ENCODE measurements around the gene CLTCL1. TPM values are rescaled to one million over a fixed set of nuclear protein-coding genes. Genes with fewer than 3 reads are reported as not detected.

The CLTCL1 gene
- total and polyA plus RNA-seq, 9 of the 15 experiments (the other 6 are each of a cell fraction or from before 2014, with no cell fraction given) = 1.1 to 11.7 (median 5.0) TPM

DNA sequence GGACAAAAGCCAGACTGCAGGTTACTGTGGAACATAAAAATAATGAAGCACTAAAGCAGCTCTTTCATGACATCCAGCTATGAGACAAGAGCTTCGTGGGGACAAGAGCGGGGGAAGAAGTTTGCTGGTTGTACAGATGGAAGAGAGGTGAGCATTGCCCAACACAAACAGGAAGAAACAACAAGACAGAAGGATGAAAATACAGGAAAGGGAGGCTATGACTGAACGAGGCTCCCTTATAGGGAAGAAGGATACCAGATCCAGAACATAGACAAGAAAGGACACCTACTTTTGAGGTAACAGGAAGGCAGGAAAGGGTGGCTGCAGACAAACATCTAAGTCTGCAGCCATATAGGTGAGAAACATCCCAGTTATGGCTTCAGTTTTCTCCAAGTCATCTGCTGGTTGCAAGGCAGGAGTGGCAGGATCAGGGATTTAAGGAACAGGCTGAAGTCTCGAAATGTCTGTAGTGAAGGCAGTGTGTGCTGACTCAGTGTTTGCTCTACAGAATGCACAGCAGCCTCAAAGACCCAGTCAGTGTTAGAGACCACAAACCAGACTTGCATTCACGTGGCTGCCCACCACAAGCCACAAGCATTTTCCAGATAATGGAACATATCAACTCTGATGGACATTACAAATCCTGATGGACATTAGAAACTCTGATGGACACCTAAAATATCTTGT is 1.9 kb downstream of the CLTCL1 start (continued):
- TF ChIP-seq, protein P1, sequence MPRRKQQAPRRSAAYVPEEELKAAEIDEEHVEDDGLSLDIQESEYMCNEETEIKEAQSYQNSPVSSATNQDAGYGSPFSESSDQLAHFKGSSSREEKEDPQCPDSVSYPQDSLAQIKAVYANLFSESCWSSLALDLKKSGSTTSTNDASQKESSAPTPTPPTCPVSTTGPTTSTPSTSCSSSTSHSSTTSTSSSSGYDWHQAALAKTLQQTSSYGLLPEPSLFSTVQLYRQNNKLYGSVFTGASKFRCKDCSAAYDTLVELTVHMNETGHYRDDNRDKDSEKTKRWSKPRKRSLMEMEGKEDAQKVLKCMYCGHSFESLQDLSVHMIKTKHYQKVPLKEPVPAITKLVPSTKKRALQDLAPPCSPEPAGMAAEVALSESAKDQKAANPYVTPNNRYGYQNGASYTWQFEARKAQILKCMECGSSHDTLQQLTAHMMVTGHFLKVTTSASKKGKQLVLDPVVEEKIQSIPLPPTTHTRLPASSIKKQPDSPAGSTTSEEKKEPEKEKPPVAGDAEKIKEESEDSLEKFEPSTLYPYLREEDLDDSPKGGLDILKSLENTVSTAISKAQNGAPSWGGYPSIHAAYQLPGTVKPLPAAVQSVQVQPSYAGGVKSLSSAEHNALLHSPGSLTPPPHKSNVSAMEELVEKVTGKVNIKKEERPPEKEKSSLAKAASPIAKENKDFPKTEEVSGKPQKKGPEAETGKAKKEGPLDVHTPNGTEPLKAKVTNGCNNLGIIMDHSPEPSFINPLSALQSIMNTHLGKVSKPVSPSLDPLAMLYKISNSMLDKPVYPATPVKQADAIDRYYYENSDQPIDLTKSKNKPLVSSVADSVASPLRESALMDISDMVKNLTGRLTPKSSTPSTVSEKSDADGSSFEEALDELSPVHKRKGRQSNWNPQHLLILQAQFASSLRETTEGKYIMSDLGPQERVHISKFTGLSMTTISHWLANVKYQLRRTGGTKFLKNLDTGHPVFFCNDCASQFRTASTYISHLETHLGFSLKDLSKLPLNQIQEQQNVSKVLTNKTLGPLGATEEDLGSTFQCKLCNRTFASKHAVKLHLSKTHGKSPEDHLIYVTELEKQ (CRISPR knock-in tag; IDR thresholded peaks at IDR 0.05) = no peak
- no peak for TF ChIP-seq HDAC2 (IDR thresholded peaks at IDR 0.05)
- no peak for TF ChIP-seq FOXJ2 (tag; IDR thresholded peaks at IDR 0.05)
- TF ChIP-seq TAF7 (tag; IDR thresholded peaks at IDR 0.05) = no peak
- TF ChIP-seq ELF4 (CRISPR knock-in tag; IDR thresholded peaks at IDR 0.05) = peak; percentile 7; the same call in 1 of the 2 replicates
- TF ChIP-seq, protein P2, sequence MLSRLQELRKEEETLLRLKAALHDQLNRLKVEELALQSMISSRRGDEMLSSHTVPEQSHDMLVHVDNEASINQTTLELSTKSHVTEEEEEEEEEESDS (CRISPR knock-in tag; IDR thresholded peaks at IDR 0.05) = no peak
- TF ChIP-seq, protein P3, sequence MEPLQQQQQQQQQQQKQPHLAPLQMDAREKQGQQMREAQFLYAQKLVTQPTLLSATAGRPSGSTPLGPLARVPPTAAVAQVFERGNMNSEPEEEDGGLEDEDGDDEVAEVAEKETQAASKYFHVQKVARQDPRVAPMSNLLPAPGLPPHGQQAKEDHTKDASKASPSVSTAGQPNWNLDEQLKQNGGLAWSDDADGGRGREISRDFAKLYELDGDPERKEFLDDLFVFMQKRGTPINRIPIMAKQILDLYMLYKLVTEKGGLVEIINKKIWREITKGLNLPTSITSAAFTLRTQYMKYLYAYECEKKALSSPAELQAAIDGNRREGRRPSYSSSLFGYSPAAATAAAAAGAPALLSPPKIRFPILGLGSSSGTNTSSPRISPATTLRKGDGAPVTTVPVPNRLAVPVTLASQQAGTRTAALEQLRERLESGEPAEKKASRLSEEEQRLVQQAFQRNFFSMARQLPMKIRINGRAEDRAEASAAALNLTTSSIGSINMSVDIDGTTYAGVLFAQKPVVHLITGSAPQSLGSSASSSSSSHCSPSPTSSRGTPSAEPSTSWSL (CRISPR knock-in tag; IDR thresholded peaks at IDR 0.05; ENCODE audit: borderline replicate concordance) = no peak
- 0 out of 2 replicates have a peak, but pooled peaks have one; percentile 9 for TF ChIP-seq TEAD4 (IDR thresholded peaks at IDR 0.05; ENCODE audit: low read length)
- TF ChIP-seq TEAD4 (CRISPR knock-in tag; IDR thresholded peaks at IDR 0.05; ENCODE audit: borderline replicate concordance) = no peak
- TF ChIP-seq, protein P4, sequence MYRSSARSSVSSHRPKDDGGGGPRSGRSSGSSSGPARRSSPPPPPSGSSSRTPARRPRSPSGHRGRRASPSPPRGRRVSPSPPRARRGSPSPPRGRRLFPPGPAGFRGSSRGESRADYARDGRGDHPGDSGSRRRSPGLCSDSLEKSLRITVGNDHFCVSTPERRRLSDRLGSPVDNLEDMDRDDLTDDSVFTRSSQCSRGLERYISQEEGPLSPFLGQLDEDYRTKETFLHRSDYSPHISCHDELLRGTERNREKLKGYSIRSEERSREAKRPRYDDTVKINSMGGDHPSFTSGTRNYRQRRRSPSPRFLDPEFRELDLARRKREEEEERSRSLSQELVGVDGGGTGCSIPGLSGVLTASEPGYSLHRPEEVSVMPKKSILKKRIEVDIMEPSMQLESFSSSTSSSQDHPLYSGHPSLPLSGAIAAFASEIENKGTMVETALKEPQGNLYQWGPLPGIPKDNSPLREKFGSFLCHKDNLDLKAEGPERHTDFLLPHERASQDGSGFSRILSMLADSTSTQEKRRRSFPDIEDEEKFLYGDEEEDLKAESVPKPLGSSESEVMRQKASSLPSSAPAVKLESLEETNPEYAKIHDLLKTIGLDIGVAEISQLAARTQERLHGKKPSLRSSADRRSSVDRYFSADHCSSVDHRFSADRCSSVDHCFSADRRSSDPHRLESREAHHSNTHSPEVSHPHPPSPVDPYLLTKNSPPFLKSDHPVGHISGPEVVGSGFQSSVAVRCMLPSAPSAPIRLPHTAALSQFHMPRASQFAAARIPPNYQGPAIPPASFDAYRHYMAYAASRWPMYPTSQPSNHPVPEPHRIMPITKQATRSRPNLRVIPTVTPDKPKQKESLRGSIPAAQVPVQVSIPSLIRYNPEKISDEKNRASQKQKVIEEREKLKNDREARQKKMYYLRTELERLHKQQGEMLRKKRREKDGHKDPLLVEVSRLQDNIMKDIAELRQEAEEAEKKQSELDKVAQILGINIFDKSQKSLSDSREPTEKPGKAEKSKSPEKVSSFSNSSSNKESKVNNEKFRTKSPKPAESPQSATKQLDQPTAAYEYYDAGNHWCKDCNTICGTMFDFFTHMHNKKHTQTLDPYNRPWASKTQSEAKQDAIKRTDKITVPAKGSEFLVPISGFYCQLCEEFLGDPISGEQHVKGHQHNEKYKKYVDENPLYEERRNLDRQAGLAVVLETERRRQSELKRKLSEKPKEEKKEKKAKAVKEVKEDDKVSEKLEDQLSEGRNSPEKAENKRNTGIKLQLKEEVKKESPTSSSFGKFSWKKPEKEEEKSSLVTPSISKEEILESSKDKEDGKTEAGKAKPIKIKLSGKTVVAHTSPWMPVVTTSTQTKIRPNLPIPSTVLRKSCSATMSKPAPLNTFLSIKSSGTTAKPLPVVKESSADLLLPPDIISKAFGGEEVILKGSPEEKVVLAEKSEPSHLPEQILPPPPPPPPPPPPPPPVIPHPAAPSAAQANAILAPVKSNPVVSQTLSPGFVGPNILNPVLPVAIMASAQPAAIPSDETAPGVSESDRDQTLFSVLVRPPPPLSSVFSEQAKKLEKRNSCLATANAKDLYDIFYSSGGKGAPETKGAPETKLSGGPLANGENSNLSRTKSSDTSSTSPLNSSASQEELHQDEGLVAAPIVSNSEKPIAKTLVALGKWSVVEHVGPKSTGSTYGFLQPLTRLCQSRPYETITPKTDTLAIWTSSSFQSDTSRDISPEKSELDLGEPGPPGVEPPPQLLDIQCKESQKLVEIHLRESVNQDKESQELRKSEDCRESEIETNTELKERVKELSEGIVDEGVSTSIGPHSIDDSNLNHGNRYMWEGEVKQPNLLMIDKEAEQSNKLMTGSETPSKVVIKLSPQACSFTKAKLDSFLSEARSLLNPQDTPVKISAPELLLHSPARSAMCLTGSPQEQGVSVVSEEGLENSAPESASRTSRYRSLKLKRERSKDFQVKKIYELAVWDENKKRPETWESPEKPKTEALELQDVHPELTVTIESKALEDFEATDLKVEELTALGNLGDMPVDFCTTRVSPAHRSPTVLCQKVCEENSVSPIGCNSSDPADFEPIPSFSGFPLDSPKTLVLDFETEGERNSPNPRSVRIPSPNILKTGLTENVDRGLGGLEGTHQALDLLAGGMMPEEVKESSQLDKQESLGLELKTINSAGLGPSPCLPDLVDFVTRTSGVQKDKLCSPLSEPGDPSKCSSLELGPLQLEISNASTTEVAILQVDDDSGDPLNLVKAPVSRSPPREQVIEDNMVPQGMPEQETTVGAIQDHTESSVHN (IDR thresholded peaks at IDR 0.05; ENCODE audit: borderline replicate concordance in 1 of 2, low read depth in 1 of 2) = no peak
- peak; percentile 79; the same call in 1 of the 2 replicates for TF ChIP-seq HDGF (IDR thresholded peaks at IDR 0.05)
- no peak for TF ChIP-seq CTBP1 (IDR thresholded peaks at IDR 0.05; ENCODE audit: borderline replicate concordance)
- no peak for TF ChIP-seq EP400 (IDR thresholded peaks at IDR 0.05)
- 0 out of 2 replicates have a peak, but pooled peaks have one; percentile 39 for TF ChIP-seq ZNF253 (CRISPR knock-in tag; conservative IDR thresholded peaks at IDR 0.05)
